ENCODE measurements around the gene SHISA7.

Gene SHISA7

GRCh38 chr19:55385724-55386492 lies 57.2 kb downstream of the SHISA7 start, which contains the start of gene RPL28:
Gene RPL28, plus strand, starts transcription at chr19:55385932. Its CDS starts 426 bp downstream, at chr19:55386358.
- DNase-seq = peak; percentile 100

DNA sequence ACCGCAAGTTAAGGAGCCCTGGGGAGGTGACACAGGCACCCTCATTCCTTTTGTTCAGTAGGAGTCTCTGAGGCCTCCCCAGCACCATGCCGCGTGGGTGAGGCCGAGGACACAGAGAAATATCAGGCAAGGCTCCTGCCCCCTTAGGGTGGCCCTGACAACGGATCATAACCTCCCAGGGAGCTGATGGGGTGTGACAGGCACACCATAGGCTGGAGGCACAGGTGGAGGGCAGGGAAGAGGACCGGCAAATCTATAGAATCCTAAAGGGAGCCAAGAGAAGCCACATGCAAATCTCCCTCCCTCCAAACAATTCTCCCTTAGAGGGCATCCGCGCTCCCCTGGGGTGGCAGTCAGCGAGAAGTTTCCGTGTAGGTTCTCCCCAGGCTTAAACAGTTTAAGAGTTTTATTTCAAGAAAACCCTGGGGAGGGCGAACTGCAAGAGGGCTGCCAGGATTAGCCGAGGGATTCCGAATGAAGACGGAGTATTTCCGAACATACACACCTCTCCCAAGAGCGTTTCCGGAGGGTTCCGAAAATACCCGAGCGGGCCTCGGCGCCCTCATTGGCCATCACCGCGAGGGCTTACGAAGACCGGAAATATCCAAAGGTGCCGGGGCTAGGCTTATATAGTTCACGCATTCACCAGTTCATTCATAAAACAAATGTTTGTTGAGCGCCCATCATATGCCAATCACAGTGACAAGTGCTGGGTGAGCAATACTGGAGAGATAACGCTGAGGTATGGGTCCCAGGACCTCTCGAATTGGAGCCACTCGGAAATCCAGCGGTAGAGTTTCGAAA lies 58.0 kb downstream of the SHISA7 start:
- peak; percentile 99 for DNase-seq

DNA sequence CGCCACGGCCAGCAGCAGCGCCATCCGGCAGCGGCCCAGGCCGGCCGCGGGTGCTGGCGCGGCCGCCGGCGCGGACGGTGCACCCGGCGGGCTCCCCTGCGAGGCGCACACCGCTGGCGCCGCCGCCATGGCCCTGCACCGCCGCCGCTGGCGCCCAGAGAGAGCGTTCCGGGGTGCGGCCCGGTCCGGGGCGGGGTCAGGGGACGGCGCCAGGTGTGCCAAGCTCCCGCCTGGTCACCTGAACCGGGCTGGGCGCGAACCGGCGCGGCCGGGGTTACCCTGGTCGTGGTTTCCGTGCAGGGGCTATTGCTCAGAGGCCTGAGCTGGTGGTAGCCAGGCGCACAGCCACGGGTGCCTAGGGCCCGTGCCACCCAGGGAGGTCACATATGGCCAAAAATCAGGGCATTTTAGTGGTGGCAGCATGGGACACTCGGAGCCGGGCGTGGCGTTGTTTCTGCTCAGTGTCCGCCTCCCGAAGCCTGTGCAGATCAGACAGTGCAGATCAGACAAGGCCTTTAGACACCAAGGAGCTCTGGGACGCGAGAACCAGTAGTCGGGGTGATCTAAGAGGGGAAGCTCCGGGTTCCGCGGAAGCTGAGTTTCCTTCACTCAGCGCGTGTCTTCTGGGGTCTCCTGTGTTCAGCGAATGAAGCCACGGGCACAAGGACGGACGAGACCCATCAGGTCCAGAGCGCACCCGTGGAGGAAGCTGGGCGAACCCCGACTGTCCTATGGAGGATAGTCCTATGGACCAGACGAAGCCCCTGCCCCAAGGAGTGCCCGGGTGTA lies 58.8 kb downstream of the SHISA7 start, which contains the start of gene TMEM238:
Gene TMEM238, minus strand, starts transcription at position 162 of the 789 bp plus-strand sequence. Its CDS starts 33 bp downstream, at position 129.
- peak; percentile 64 for DNase-seq

DNA sequence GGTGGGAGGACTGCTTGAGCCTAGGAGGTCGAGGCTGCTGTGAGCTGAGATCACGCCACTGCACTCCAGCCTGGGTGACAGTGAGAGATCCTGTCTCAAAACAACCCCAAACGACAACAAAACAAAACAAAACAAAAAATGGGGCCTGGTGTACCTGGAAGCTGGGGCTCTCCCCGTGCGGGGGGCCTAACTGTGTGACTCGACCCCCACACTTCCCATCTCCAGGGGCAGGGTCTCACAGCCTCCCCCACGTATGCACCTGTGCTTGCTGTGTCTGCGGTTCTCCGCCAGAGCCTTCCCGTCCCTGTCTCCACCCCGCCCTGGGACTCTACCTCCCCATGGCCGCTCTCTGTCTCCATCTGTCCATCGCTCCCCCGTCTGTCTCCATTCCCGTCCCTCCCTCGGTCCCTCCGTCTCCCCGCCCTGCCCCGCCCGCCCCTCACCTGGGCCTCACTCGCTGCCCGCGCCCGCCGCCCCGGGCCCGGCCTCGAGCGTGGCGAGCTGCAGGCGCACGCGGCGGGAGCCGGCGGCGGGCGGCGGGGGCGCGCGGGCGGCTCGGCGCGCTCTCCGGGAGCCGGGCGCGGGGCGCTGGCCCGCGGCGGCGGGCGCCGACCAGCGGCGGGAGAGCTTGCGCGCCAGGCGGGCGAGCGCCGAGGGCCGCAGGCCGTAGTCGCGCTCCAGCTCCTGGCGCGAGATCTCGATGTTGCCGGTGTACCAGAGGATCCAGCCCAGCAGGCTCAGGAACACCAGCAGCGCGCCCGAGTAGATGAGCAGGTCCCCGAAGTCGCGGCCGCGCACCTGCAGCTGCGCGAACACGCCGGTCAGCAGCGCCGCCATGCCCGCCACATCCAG lies 59.6 kb downstream of the SHISA7 start:
- DNase-seq = peak; percentile 80

- no peak for DNase-seq
These were observed 60.5 kb downstream of the SHISA7 start for GRCh38 chr19:55382522-55383054.

- DNase-seq = no peak
These were observed 61.1 kb downstream of the SHISA7 start for GRCh38 chr19:55382013-55382412.

DNA sequence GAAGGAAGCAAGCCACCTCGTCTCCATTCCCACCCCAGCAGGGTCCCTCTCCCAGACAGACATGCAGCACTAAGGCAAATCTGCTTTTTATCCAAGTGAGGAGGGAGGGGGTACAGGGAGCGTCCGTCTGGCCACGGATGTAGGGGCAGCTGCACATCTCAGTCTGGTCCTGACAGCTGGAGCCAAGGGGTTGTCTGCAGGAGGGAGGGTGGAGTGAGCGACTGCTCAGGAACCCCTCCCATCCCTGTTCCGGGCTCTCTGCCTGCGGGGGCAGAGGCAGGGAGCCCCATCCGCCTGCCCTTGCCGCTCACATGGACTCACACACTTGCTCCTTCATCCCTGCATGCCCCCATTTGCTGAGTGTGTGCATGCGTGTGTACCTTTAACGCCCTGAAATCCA lies 63.9 kb downstream of the SHISA7 start:
- no peak for DNase-seq
